Renal cortical epithelial cell (primary cell): Measurements from ENCODE around the gene TXNDC17. TPM values are rescaled to one million over a fixed set of nuclear protein-coding genes. Genes with fewer than 3 reads are reported as not detected.
"Not testable (repeated sequence)": the region's sequence is repeated elsewhere in the genome, so short reads cannot be mapped to it uniquely, and the experiment has no call there.

Experiments
- DNase-seq: peaks from one replicate; pipeline ENCODE4 v3.0.0-alpha.2; 2011; ENCODE audit warnings: low read depth
- total RNA-seq: library from RNA; depleted of rRNA; stranded (reverse); fragments of >200 nt; gene quantifications from 2 replicates; pipeline ENCODE4 v1.2.3, GENCODE V29; 2014

The TXNDC17 gene
- total RNA-seq, 1 donor from 2014 or later = 137 TPM

DNA sequence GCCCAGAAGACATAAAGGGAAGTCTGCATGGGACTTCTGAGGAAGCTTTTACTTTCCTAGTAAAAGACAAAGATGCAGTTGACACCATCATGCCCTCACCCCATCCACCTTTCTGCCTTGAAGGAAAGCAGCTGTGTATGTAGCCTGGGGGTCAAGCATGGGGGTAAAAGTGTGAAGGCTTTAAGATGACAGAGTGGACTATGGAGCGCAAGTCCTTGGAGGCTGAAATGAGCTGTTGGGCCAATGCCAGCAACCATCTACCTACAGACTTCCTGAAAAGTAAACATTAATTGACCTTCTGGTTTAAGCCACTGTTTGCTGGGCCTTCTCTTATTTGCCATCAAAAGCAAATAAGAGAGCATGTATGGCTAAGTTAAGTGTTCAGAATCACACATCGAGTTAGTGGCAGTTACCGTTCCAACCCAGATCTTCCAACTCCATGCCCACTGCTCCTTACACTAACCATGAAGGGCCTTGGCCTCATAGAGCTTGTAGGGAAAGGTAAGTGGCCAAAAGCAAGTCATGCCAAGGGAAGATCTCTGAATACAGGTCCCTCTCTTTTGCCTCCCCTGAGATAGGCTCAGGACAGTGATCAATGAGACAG is 42.3 kb downstream of the TXNDC17 start:
- DNase-seq = no peak

DNA sequence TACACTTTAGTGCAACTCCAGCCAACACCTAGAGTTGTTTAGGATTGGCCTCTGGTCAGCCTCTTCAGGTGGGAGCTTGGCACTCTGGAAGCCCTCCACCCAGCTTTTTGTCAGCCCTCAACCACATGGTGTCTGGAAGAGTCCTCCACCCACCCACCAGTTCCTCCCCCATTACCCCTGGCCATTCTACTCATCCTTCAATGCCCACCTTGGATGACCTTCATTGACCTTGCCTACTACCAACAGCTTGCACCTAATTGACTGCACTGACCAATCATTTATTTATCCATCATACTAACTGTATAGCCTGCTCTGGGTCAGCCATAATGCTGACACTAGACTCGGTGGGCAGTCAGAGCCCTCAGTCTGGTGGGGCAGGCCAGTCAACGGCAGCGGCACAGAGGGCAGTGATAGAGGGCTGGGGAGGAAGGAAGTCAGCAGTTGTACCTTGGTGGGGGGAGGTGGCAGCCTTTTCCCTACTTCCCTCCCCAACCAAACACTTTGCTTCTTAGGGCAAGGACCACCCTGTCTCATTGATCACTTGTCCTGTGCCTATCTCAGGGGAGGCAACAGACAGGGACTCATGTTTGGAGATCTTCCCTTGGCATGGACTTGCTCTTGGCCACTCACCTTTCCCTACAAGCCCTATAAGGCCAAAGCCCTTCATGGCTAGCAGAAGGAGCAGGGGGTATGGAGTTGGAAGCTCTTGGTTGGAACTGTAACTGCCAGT is 43.0 kb downstream of the TXNDC17 start:
- DNase-seq = no peak

DNA sequence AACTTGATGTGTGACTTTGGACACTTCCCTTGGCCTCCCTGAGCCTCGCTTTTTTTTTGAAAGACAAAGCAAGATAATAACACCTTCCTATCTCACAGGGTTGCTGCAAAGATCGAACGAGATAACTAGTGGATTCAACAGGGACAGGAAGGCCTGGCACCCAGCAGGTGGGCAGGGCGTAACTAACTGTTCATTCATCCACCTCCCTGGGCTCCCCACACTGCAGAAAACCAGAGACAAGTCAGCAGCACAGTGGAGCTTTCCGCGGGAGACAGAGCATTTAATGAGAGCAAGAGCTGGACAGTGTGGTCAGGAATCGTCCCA is 43.6 kb downstream of the TXNDC17 start:
- DNase-seq = no peak

DNA sequence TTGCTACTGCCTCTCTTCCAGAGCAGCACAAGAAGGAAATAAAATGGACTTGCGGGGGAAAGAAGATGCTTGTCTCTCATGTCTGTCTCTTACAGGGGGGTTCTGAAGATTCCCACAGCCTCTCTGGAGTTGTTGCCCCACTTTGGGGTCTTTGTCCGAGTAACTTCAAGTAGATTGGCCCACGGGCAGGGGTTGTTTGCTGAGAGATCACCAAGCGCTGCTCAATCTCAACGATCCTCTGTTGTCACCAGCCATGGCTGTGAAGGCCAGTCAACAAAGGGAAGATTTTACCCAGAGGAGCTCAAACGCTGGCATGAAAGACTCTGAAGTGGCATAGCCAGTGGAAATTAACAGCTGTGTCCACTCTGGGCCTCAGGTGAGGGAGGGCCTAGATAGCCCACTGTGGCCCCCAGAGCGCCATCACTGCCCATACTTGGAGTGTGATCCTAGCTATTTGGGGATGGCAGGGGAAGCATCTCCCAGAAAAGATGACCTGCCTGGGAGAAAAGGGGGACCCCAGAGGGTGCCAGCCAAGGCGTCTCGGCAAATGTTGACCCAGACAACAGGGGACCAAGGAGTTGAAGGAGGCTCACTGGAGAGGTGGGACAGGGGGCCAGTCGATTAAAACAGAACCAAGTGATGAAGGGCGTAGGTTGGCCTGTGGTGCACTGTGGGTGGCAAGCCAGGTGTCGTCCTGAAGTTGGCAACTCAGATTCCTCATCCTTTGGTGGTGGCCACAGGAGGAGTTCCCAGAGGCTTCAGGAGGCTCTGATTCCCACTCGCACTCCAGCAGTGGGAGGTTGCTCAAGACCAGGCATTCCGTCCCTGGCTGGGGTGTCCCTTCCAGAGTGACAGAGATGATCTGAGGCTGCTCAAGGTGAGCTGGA is 44.3 kb downstream of the TXNDC17 start:
- no peak for DNase-seq

DNA sequence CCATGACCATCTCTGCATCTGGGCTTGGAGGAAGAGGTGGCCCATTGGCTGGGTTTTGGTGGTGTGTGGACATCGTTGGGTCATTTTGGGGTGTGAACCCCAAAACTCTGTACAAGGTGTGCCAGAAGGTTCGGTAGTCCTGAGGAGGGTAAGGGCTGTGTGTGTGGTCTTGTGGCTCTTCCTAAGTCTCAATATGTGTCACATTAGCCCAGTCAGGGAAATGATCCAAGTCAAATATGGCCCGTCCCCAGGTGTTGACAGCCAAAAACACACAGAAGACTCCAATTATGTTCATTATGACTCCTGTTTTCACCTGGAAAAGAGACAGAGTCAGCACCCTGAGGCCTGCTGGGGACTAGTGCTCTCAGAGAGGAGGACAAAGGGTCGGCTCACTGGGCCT is 45.2 kb downstream of the TXNDC17 start:
- no peak for DNase-seq

DNA sequence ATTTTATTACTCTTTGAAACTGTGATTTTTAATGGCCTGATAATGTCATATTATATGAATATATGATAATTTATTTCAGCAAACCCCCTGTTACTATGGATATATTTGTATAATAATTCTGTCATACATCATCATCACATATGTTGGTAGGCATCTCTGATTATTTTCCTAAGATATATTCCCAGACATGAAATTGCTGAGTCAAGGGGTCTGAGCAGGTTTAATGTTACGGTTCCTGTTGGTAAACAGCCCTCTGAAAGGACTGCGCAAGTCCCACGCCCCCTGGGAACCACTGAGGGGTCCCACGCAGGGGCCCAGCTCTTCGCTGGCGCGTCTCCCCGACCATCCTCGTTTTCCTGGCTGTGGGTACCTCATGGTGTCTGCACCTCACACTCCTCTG is 48.1 kb downstream of the TXNDC17 start:
- DNase-seq = no peak

DNA sequence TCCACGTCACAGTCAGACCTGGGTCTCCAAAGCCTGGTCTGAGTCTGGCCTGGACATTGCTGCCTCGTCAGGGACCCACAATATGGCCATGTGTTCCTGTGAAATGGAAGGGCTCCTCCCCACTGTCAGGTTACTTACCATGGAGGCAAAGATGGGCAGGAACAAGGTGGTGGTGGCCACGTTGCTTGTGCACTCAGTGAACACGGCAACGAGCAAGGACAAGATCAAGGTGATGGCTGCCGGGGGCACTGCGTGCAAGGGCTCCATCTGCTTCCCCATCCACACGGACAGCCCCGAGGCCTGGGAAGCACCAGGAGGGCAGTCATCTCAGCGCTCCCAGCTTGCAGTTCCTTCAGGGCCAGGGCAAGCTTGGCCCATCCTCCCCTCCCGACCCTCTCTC is 49.8 kb downstream of the TXNDC17 start:
- no peak for DNase-seq

DNA sequence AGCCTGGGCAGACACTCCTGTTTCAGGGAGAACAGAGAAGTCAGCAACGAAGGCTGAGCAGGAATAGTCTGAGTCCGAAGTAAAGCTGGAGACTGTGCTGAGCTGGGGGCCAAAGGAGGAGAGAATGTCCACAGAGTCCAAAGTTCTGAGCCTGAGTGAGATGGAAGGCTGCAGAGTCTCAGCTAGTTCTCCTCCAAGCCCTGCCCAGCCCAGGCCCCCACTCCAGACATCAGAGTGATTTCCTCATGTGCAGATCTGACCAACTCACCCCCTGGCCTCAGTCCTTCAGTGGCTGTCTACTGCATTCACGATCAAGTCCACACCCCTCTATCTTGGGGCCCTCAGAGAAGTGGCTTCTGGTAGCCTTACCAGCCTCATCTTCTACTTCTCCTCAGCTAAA is 50.7 kb downstream of the TXNDC17 start:
- no peak for DNase-seq

DNA sequence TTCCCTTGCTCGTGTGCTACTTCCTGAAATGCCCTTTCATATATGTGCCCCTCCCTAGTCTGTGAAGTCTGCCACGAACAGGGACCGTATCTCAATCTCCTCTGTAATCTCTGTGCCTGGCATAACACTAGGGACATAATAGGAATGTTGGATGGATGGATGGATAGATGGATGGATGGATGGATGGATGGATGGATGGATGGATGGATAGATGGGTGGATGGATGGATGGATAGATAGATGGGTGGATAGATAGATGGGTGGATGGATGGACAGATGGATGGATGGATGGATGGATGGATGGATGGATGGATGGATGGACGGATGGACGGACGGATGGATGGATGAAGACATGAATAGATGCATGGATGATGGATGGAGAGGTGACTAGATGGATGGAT is 51.1 kb downstream of the TXNDC17 start:
- DNase-seq = not testable (repeated sequence)

Other genes with a start within 250 kb of the TXNDC17 start
- not detected in 2 replicates for gene AIPL1, start 205.9 kb upstream of the TXNDC17 start, total RNA-seq
- 0.40 and 17.2 TPM in 2 replicates for gene PIMREG, start 196.6 kb upstream of the TXNDC17 start, total RNA-seq
- gene PITPNM3, start 84.5 kb upstream of the TXNDC17 start, total RNA-seq = 2.3 and 3.1 TPM in 2 replicates
- 9.4 and 25.6 TPM in 2 replicates for gene KIAA0753, start 349 bp upstream of the TXNDC17 start, total RNA-seq
- 8.5 and 16.8 TPM in 2 replicates for gene MED31, start 10.5 kb downstream of the TXNDC17 start, total RNA-seq
- gene C17orf100, start 10.7 kb downstream of the TXNDC17 start, total RNA-seq = 1.4 TPM in 1 of 2 replicates, not detected in the other
- not detected in 2 replicates for gene SLC13A5, start 72.3 kb downstream of the TXNDC17 start, total RNA-seq
- 6.9 and 15.1 TPM in 2 replicates for gene XAF1, start 115.0 kb downstream of the TXNDC17 start, total RNA-seq
- 0.20 TPM in 1 of 2 replicates, not detected in the other for gene FBXO39, start 135.2 kb downstream of the TXNDC17 start, total RNA-seq
- gene TEKT1, start 190.7 kb downstream of the TXNDC17 start, total RNA-seq = not detected in 2 replicates